ENCODE measurements around the gene SLCO2B1. TPM values are rescaled to one million over a fixed set of nuclear protein-coding genes. Genes with fewer than 3 reads are reported as not detected.

SLCO2B1 gene
- total RNA-seq, 1 donor from 2014 or later: 403 TPM

GRCh38 chr11:75193271-75193670, 42.4 kb downstream of the SLCO2B1 start:
- Histone ChIP-seq H3K4me1 (no peaks in the 10 kb centered on the region), H3K9me3 (no peaks in the 10 kb centered on the region), H3K27me3 (no peaks in the 10 kb centered on the region), H3K4me3 (no peak overlapping the region), H3K36me3 (no peaks in the 10 kb centered on the region), H3K27ac (no peak overlapping the region)
- intact Hi-C loops (cut with DNase I): no loop called here
- no peak for TF ChIP-seq CTCF (IDR thresholded peaks at IDR 0.05)
- DNase-seq (ENCODE audit: low spot score in 2 of 2): no peak

GRCh38 chr11:75193711-75194110, 42.8 kb downstream of the SLCO2B1 start:
- Histone ChIP-seq H3K36me3 (no peaks in the 10 kb centered on the region), H3K4me3 (no peak overlapping the region), H3K27me3 (no peaks in the 10 kb centered on the region), H3K4me1 (no peaks in the 10 kb centered on the region), H3K9me3 (no peaks in the 10 kb centered on the region), H3K27ac (no peak overlapping the region)
- TF ChIP-seq CTCF (IDR thresholded peaks at IDR 0.05): no peak
- intact Hi-C loops (cut with DNase I): no loop called here
- no peak for DNase-seq (ENCODE audit: low spot score in 2 of 2)

GRCh38 chr11:75194147-75194546, 43.2 kb downstream of the SLCO2B1 start:
- no peaks in the 10 kb centered on the region for H3K4me1 ChIP-seq
- no peak overlapping the region for H3K27ac ChIP-seq
- DNase-seq (ENCODE audit: low spot score in 2 of 2): no peak
- H3K4me3 ChIP-seq: no peak overlapping the region
- no peaks in the 10 kb centered on the region for H3K9me3 ChIP-seq
- no peaks in the 10 kb centered on the region for H3K36me3 ChIP-seq
- TF ChIP-seq CTCF (IDR thresholded peaks at IDR 0.05): no peak
- intact Hi-C loops (cut with DNase I): no loop called here
- H3K27me3 ChIP-seq: no peaks in the 10 kb centered on the region

DNA sequence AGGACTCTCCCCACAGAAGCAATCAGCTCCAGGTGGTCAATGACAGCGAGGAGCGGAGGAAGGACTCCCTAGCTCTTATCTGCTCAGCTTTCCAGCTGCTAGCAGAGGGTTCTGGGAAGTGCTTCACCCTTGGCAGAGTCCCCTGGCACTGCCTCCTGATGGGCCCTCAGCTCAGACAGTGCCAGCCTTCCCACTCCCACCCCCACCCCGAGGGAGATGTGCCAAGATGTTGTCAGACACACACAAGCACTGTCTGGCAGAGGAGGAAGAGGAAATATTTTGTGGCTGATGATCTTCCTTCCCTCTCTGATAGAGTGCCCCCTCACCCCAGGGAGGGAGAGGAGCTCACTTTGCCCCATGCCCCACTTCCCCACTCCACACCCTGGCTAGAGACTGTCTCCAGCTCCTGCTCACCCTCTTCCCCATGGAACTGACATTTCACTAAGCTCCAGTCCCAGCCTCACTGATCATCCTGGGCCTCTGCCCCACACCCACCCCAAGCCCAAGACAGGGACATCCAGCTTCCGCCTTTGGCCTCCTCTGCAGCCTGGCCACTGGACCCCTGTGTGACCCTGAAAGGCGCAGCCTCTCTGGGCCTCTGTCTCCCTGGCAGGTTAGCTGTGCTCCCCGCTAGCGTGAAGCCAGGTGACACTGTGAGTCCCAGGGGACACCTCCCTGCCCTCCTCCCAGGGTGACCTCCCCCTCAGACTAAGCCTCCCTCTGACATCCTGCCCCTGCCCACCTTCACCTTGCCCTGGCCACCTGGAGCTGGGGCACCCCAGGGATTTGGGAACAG, 44.5 kb downstream of the SLCO2B1 start:
- no peaks in the 10 kb centered on the region for H3K27me3 ChIP-seq
- TF ChIP-seq CTCF (IDR thresholded peaks at IDR 0.05): no peak
- no peaks in the 10 kb centered on the region for H3K36me3 ChIP-seq
- H3K4me1 ChIP-seq: no peaks in the 10 kb centered on the region
- no peak overlapping the region for H3K27ac ChIP-seq
- peak in 1 of 2 donors; percentile 38 for DNase-seq (ENCODE audit: low spot score in 2 of 2)
- H3K4me3 ChIP-seq: no peak overlapping the region
- intact Hi-C loops (cut with DNase I): no loop called here
- H3K9me3 ChIP-seq: no peaks in the 10 kb centered on the region

- intact Hi-C loops (cut with DNase I): no loop called here
- no peak for TF ChIP-seq CTCF (IDR thresholded peaks at IDR 0.05)
- Histone ChIP-seq H3K36me3 (no peaks in the 10 kb centered on the region), H3K27ac (no peak overlapping the region), H3K4me1 (no peaks in the 10 kb centered on the region), H3K4me3 (no peak overlapping the region), H3K9me3 (no peaks in the 10 kb centered on the region), H3K27me3 (no peaks in the 10 kb centered on the region)
- DNase-seq (ENCODE audit: low spot score in 2 of 2): no peak
Measured at GRCh38 chr11:75196426-75196825, 45.5 kb downstream of the SLCO2B1 start.
